Stimulated activated CD4-positive, alpha-beta T cell treated with anti-CD3 and anti-CD28 coated beads, Interleukin-15, amount 100 ng/mL, for 48 hours (primary cell): ENCODE data around the gene ANO8.
"Not testable (repeated sequence)": the region's sequence is repeated elsewhere in the genome, so short reads cannot be mapped to it uniquely, and the experiment has no call there.

Source experiments
- DNase-seq, 2 donors: peaks; one replicate each; pipeline ENCODE4 v3.0.0-alpha.2; 2020; ENCODE audit warnings: low read depth in 2 of 2

Gene ANO8

GRCh38 chr19:17309965-17310461, 24.6 kb downstream of the ANO8 start:
- no peak for DNase-seq

- peak; percentile 99 for DNase-seq
Measured at GRCh38 chr19:17309198-17309964, 25.3 kb downstream of the ANO8 start, which contains the start of gene DDA1. TSS of gene DDA1 (plus strand) at chr19:17309563. CDS start at chr19:17309655, 92 bp downstream.

GRCh38 chr19:17307876-17308377, 26.7 kb downstream of the ANO8 start:
- no peak for DNase-seq

- DNase-seq: no peak
Measured at GRCh38 chr19:17306285-17306714, 28.4 kb downstream of the ANO8 start.

GRCh38 chr19:17305517-17306284, 29.0 kb downstream of the ANO8 start, which contains the start of gene MRPL34:
TSS of gene MRPL34 (plus strand) at chr19:17305872. CDS start at chr19:17305893, 21 bp downstream.
- peak; percentile 91 to 97 for DNase-seq

- DNase-seq: no peak
Measured at GRCh38 chr19:17305216-17305516, 29.5 kb downstream of the ANO8 start.

- no peak for DNase-seq
Measured at GRCh38 chr19:17304386-17305215, 30.1 kb downstream of the ANO8 start.

GRCh38 chr19:17303940-17304267, 30.8 kb downstream of the ANO8 start:
- no peak for DNase-seq

GRCh38 chr19:17303167-17303939, 31.3 kb downstream of the ANO8 start, which contains the start of gene ABHD8:
TSS of gene ABHD8 (minus strand) at chr19:17303425. CDS start at chr19:17301616, 1,809 bp downstream.
- DNase-seq: peak; percentile 91 to 94

GRCh38 chr19:17302391-17303166, 32.1 kb downstream of the ANO8 start:
- DNase-seq: no peak

GRCh38 chr19:17300992-17301619, 33.5 kb downstream of the ANO8 start:
- DNase-seq: no peak

- no peak for DNase-seq
Measured at GRCh38 chr19:17296976-17297375, 37.7 kb downstream of the ANO8 start.

GRCh38 chr19:17296273-17296672, 38.4 kb downstream of the ANO8 start:
- no peak for DNase-seq

- not testable (repeated sequence) for DNase-seq
Measured at GRCh38 chr19:17295551-17295950, 39.1 kb downstream of the ANO8 start.

- no peak for DNase-seq
Measured at GRCh38 chr19:17294051-17294891, 40.4 kb downstream of the ANO8 start.

GRCh38 chr19:17293605-17294004, 41.0 kb downstream of the ANO8 start:
- DNase-seq: no peak

- DNase-seq: peak in 1 of 2 donors; percentile 84
Measured at GRCh38 chr19:17292301-17293074, 42.2 kb downstream of the ANO8 start.

- peak in 1 of 2 donors; percentile 63 for DNase-seq
Measured at GRCh38 chr19:17289489-17289888, 45.2 kb downstream of the ANO8 start.
